Heart left ventricle (tissue), 16 donors: ENCODE measurements around the gene ZNF598. TPM values are rescaled to one million over a fixed set of nuclear protein-coding genes. Genes with fewer than 3 reads are reported as not detected.

Source experiments
- ATAC-seq, 4 donors: fragments of 200-7000 bp; cut with Tn5 transposase; one replicate each; pipeline ENCODE4 v1.9.1; 2020 to 2022; ENCODE audit warnings: moderate library complexity in 4 of 4, mild to moderate bottlenecking in 3 of 4, moderate number of reproducible peaks in 1 of 4
- DNase-seq, 5 donors: peaks; one replicate each; pipeline ENCODE4 v3.0.0-alpha.2; 2020
- H3K27ac ChIP-seq, 12 donors: fragments of 200-600 bp; sonication (generic) in 4 of 12; one replicate each; pipeline versions ENCODE4 v1.5.0 to v1.8.0; 2016 to 2022; ENCODE audit warnings: mild to moderate bottlenecking in 2 of 12
- H3K27me3 ChIP-seq, 9 donors: fragments of 200-600 bp; sonication (generic) in 2 of 9; one replicate each; pipeline versions ENCODE4 v1.5.1 to v1.8.0; 2016 to 2022; ENCODE audit warnings: mild to moderate bottlenecking in 3 of 9
- H3K36me3 ChIP-seq, 9 donors: fragments of 200-600 bp; sonication (generic) in 2 of 9; one replicate each; pipeline versions ENCODE4 v1.5.0 to v1.8.0; 2018 to 2022; ENCODE audit warnings: mild to moderate bottlenecking in 2 of 9
- H3K4me1 ChIP-seq, 12 donors: fragments of 200-600 bp; sonication (generic) in 4 of 12; one replicate each; pipeline versions ENCODE4 v1.5.0 to v1.8.0; 2016 to 2022; ENCODE audit warnings: mild to moderate bottlenecking in 3 of 12
- H3K4me3 ChIP-seq, 12 donors: fragments of 200-600 bp; sonication (generic) in 4 of 12; one replicate each; pipeline versions ENCODE4 v1.5.0 to v1.8.0; 2017 to 2022; ENCODE audit warnings: mild to moderate bottlenecking in 9 of 12, moderate library complexity in 4 of 12
- H3K9me3 ChIP-seq, 12 donors: fragments of 200-600 bp; sonication (generic) in 4 of 12; one replicate each; pipeline versions ENCODE4 v1.5.0 to v1.8.0; 2016 to 2022; ENCODE audit warnings: mild to moderate bottlenecking in 1 of 12
- POLR2A ChIP-seq, 2 donors: fragments of 450-650 bp; IDR thresholded peaks; one replicate each; pipeline ENCODE4 v1.6.1; 2017; ENCODE audit warnings: antibody characterized with exemption in 2 of 2, mild to moderate bottlenecking in 2 of 2, moderate library complexity in 2 of 2
- WGBS, 4 donors: extraction: QIAGEN DNeasy Blood & Tissue Kit in 2 of 4; methylation state at CpG; one replicate each; pipeline versions ENCODE4 v1.1.5 to v1.1.7; 2013 to 2018; 5-methylcytosine and 5-hydroxymethylcytosine counted together
- intact Hi-C, 10 donors: fragments of 100-400 bp; cut with DNase I; formaldehyde crosslinking; loops; one replicate each; pipeline versions ENCODE4 v1.11.1 to v1.14.2; 2022
- polyA plus RNA-seq, 2 donors: library from polyadenylated mRNA; stranded (reverse); fragments of 200-250 nt; gene quantifications; one replicate each; pipeline ENCODE4 v1.2.3, GENCODE V29; 2013
- total RNA-seq, 9 donors: library from RNA; depleted of rRNA in 2 of 9; stranded (reverse); fragments of >200 nt in 2 of 9; fragmentation: NEBNext Ultra II Directional in 3 of 9; extraction: Animal tissue kit (Norgen Biotek cat#: 25700) in 3 of 9; gene quantifications; one replicate each; pipeline versions ENCODE4 v1.1.0 to v1.2.4, GENCODE V29; 2016 to 2023
- TF ChIP-seq, protein P1 (sequence below), 12 donors: fragments of 200-600 bp; sonication (generic) in 4 of 12; IDR thresholded peaks; one replicate each; pipeline versions ENCODE4 v1.5.0 to v1.8.0; 2018 to 2022; ENCODE audit warnings: antibody characterized with exemption in 12 of 12, mild to moderate bottlenecking in 5 of 12
- donor health status: ischemic (EF 13 %, LVEDD 7.1; RV severe dilation, severe dysfunction).
- donor health status: healthy with polysubstance abuse.
- donor health status: DM: no; HTN: yes; CAD: no.
- donor health status: DM: no; HTN: no; CAD: no.
- donor health status: ischemic (EF 25% LVEDD 6.9; RV normal size, moderate dysfunction).
- donor health status: ischemic (EF 25% LVEDD 5.7; RV mildly dilated, moderate dysfunction).
- donor health status: healthy.
- donor health status: DM: yes; HTN: yes; CAD: no.
- donor health status: ischemic (EF 35%, LVEDD 5.7; RV mildly dilated, moderate dysfunction).
- donor health status: nonischemic (EF 11% LVEDD 7.7; RV severe dilation, severe dysfunction).
- donor health status: DM: yes; HTN: yes; CAD: no.
- donor health status: PGD.
- donor health status: ischemic (EF 29% LVEDD 5.4; RV normal size, mild dysfunction).
- donor health status: nonischemic (EF 23%, LVEDD 6.1; RV moderate dilation, normal function).

The ZNF598 gene
- total and polyA plus RNA-seq, 11 donors: 9.4 to 47.4 (median 17.0) TPM

DNA sequence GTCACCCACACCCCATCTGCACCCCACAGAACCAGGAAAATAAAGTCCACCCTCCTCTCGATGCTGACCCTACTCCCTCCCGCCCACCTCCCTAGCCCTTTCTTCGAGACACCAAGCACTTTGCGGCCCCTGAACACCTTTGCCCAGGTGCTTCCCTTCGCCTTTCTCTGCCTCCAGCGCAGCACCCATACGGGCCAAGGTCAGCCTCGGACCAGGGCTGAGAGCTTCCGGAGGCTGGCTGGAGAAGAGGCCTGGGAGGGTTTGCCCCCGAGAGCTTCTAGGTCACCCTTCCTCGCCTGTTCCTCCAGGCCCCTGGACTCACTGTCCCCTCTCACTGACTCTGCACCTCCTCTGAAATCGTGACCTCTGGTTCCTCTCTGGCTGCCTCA lies 14.4 kb upstream of the ZNF598 start:
- Histone ChIP-seq H3K27me3 (peaks cover 10 to 45% (median 28%) of the 10 kb centered on the region in 9 donors), H3K36me3 (peaks cover 0 to 3% (median 0%) of the 10 kb centered on the region in 9 donors), H3K27ac (peak overlapping the region; percentile 39 to 97 (median 82)), H3K4me3 (peak overlapping the region in 9 of 12 donors; percentile 28 to 47 (median 42)), H3K9me3 (no peaks in the 10 kb centered on the region), H3K4me1 (peaks cover 0 to 73% (median 53%) of the 10 kb centered on the region in 12 donors)
- intact Hi-C loops: loop anchor here in 4 of 10 donors (2.0 to 10.0 kb wide), 5 partner anchors 23 to 128 kb away; partner anchors contain the start of genes NTHL1 (in 1 of the 4) and TSC2 (in 1 of the 4)
- no peak for TF ChIP-seq POLR2A (IDR thresholded peaks at IDR 0.05)
- TF ChIP-seq, protein P1, sequence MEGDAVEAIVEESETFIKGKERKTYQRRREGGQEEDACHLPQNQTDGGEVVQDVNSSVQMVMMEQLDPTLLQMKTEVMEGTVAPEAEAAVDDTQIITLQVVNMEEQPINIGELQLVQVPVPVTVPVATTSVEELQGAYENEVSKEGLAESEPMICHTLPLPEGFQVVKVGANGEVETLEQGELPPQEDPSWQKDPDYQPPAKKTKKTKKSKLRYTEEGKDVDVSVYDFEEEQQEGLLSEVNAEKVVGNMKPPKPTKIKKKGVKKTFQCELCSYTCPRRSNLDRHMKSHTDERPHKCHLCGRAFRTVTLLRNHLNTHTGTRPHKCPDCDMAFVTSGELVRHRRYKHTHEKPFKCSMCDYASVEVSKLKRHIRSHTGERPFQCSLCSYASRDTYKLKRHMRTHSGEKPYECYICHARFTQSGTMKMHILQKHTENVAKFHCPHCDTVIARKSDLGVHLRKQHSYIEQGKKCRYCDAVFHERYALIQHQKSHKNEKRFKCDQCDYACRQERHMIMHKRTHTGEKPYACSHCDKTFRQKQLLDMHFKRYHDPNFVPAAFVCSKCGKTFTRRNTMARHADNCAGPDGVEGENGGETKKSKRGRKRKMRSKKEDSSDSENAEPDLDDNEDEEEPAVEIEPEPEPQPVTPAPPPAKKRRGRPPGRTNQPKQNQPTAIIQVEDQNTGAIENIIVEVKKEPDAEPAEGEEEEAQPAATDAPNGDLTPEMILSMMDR (IDR thresholded peaks at IDR 0.05): no peak
- no peak for DNase-seq
- 72 to 83% (median 81%) methylated on average over 12 of the region's 12 CpGs for WGBS, 4 donors
- no peak for ATAC-seq

DNA sequence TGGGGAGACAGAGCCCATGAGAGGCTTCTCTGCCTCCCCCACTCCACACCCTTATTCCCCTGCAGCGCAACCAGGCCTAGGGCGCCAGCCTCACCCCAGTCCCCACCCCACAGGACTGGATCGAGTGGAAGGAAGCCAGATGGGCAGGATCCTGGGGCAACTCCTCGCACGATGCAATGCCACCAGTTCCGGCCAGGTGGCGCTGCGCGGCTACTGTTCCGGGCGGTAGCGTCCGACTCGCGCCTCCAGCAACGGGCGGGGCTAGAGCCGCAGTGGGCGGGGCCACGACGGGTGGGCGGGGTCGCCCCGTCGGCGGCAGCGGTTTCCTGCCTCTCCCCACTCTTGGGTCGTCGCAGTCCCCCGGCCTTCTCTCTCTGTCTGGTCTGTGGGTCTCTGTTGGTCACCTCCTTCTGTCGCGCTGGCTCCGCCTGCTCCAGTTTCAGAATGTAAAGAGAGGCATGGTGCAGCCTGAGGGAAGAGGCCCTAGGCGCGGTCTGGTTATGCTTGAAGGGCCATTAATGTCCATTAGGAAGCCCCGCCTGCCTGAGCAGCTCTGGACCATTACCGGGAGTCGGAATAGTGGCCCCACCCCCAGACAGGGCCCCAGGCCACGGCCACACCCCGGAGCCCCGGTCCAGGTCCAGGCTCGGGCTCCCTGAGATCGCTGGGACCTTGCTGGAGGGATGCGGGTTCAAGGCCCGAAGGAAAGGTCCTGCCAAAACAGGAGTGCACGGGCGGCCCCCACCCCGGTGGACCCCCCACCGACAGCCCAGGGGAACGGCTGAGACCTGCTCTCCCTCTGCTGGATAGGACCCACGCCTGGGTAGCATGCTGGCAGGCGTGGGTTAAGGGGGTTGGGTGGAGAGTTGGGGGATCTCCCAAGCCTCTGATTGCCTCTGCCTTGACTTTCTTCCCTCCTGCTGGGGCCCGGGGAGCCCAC lies 13.7 kb upstream of the ZNF598 start:
- peak in 1 of 2 donors; percentile 81 for TF ChIP-seq POLR2A (IDR thresholded peaks at IDR 0.05)
- TF ChIP-seq, protein P1 (IDR thresholded peaks at IDR 0.05): peak; percentile 90 to 99 (median 96)
- 14 to 35% (median 17%) methylated on average over 14 to 53 of the region's 53 CpGs for WGBS, 4 donors
- peak overlapping the region; percentile 39 to 97 (median 82) for H3K27ac ChIP-seq
- peak overlapping the region in 10 of 12 donors; percentile 3 to 47 (median 42) for H3K4me3 ChIP-seq
- no peaks in the 10 kb centered on the region for H3K36me3 ChIP-seq
- H3K4me1 ChIP-seq: peaks cover 0 to 66% (median 50%) of the 10 kb centered on the region in 12 donors
- no peaks in the 10 kb centered on the region for H3K9me3 ChIP-seq
- peaks cover 10 to 47% (median 32%) of the 10 kb centered on the region in 9 donors for H3K27me3 ChIP-seq
- ATAC-seq (peak; percentile 85 to 93 (median 86)), DNase-seq (peak; percentile 92 to 97 (median 94))
- intact Hi-C loops: loop anchor here in 9 of 10 donors (1.0 to 10.0 kb wide), 11 partner anchors 23 to 130 kb away; partner anchors contain the start of genes NTHL1 (in 3 of the 9) and TSC2 (in 3 of the 9)

DNA sequence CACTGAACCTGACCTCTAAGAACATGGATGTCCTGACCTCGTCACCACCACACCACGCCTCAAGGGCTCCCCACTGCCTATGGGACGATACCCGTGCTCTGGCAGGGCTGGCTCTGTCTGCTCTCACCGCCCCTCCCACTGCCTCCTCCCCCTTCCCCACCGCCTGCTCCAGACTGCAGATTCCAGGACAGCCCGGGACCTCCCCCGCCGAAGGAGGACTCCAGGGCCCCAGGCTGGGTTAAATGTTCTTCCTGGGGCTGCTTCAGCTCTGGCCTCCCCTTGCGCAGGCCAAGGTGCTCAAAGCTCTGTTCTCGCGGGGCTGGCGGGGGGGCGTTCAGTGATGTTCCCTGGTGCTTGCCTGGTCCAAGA lies 13.1 kb upstream of the ZNF598 start:
- Histone ChIP-seq H3K4me1 (peaks cover 0 to 61% (median 47%) of the 10 kb centered on the region in 12 donors), H3K4me3 (peak overlapping the region in 10 of 12 donors; percentile 1 to 47 (median 42)), H3K9me3 (no peaks in the 10 kb centered on the region), H3K36me3 (no peaks in the 10 kb centered on the region), H3K27ac (peak overlapping the region in 5 of 12 donors; percentile 80 to 97 (median 86)), H3K27me3 (peaks cover 10 to 43% (median 32%) of the 10 kb centered on the region in 9 donors)
- intact Hi-C loops: loop anchor here (1.0 to 10.0 kb wide), 10 partner anchors 25 to 131 kb away; partner anchors contain the start of genes NTHL1 (in 2 of the 10) and TSC2 (in 2 of the 10)
- DNase-seq (no peak), ATAC-seq (peak; percentile 1 to 11 (median 6))
- TF ChIP-seq POLR2A (IDR thresholded peaks at IDR 0.05): no peak
- TF ChIP-seq, protein P1 (IDR thresholded peaks at IDR 0.05): no peak
- WGBS, 4 donors: 0 to 3% (median 1%) methylated on average over 1 to 14 of the region's 14 CpGs
